IPS-11a (cell line): ENCODE measurements around the gene PFKFB3.

ENCODE experiments used
- H3K4me3 ChIP-seq: one replicate; pipeline ENCODE4 v1.5.1; 2013; ENCODE audit warnings: low read depth, low read length, control low read depth

Gene PFKFB3

GRCh38 chr10:6218692-6219493 lies 16.2 kb downstream of the PFKFB3 start:
- H3K4me3 ChIP-seq: no peak overlapping the region

DNA sequence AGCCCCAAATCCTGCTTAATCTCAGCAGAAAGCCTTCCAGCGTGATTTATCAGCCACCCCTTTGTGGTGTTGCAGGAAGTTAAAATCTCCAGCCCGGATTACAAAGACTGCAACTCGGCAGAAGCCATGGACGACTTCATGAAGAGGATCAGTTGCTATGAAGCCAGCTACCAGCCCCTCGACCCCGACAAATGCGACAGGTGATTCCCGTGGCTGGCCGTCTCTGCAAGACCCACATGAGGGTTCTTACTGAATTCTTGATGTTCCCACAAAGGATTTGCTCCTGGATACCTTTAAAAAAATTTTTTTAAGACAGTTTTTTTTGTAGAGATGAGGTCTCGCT lies 16.7 kb downstream of the PFKFB3 start:
- H3K4me3 ChIP-seq: no peak overlapping the region

GRCh38 chr10:6220418-6221191 lies 17.9 kb downstream of the PFKFB3 start:
- no peak overlapping the region for H3K4me3 ChIP-seq

GRCh38 chr10:6221192-6221940 lies 18.6 kb downstream of the PFKFB3 start:
- no peak overlapping the region for H3K4me3 ChIP-seq

GRCh38 chr10:6221971-6222751 lies 19.4 kb downstream of the PFKFB3 start:
- no peak overlapping the region for H3K4me3 ChIP-seq

DNA sequence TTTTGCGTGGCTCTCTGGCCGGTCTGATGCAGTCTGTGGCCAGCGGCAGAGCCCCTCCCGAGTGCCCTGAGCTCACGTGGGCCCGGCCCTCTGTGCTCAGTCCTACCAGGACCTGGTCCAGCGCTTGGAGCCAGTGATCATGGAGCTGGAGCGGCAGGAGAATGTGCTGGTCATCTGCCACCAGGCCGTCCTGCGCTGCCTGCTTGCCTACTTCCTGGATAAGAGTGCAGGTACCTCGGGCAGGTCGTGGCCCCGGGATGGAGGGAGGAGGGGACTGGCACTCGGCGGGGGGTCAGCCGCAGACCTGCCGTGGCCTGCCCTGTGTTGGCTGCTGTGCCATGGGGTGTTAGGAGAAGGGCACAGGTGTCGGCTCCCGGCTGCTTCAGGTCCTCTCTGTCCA lies 20.0 kb downstream of the PFKFB3 start:
- no peak overlapping the region for H3K4me3 ChIP-seq

GRCh38 chr10:6223981-6224380 lies 21.2 kb downstream of the PFKFB3 start:
- H3K4me3 ChIP-seq: no peak overlapping the region

DNA sequence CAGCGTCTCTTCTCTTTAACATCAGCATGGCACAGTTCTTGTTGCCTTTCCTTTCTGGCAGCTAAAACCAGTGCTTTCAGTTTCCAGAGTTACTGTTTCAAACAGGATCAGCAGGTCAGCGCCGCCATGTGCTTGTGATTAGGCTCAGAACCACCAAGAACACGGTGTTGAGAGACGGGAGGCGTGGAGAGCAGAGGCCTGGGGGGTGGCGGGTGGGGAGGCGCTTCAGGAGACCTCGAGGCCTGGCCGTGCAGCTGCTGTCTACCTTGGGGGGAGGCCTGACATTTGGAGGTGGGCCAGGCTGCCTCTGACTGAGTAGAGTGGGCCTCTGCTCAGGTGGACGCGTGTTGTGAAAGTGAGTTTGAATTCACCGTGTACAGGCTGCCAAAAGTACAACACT lies 22.0 kb downstream of the PFKFB3 start:
- no peak overlapping the region for H3K4me3 ChIP-seq

- H3K4me3 ChIP-seq: no peak overlapping the region
These were observed 22.6 kb downstream of the PFKFB3 start for GRCh38 chr10:6225263-6225814.

- no peak overlapping the region for H3K4me3 ChIP-seq
These were observed 23.5 kb downstream of the PFKFB3 start for GRCh38 chr10:6226216-6226615.

DNA sequence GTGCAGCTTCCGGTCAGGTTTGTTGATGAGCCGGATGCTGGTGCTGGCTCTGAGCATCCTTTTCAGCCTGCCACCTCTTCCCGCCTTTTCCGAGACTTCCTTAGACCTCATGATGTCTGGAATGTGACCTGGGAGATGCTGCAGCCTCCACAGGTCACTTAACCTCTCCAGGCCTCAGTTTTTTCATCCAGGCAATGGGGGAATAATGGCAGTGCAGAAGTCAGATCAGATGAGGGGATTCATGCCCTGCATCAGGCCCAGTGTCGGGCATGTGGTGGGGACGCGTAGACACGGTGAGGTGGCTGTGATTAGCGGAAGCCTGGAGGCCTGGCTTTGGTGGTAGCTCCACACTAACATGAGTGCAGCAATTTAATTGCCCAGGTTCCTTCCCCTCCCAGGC lies 24.6 kb downstream of the PFKFB3 start:
- no peak overlapping the region for H3K4me3 ChIP-seq

GRCh38 chr10:6228010-6228511 lies 25.3 kb downstream of the PFKFB3 start:
- H3K4me3 ChIP-seq: no peak overlapping the region

DNA sequence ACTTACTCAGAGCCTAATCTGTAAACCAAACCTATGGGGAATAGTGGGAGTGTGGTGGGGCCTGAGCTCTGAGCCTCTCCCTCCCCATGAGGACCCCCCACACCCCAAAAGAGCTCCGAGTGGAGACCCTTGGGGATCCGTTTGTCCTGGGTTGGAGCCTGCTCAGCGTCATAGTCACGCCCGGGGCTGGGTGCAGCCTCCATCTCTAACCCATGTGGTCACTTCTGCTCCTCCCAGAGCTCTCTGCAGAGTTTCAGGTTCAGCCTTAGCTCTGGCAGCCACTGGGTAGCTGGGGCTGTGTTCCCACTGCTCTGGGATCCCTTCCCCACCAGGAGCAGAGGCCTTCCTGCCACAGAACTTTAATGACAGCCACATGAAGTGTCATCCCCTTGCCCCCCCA lies 25.9 kb downstream of the PFKFB3 start:
- no peak overlapping the region for H3K4me3 ChIP-seq

DNA sequence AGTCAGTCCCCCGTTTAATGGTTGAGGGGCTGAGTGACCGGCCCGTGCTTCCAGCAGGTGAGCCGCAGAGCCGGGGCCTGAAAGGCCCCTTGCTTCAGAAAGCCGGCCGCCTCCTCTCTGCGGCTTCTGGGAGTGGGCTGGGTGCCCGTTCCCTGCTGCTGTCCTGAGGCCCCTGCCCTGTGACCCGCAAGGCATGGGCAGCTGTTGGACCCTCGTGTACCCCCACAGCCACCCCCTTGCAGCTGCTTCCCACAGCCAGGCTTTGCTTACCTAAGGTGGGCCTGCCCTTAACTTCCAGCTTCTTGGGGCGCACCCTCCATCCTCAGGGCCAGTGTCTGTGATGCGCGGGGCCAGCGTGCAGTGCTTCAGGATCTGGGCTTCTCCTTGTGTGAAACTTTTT lies 26.6 kb downstream of the PFKFB3 start:
- H3K4me3 ChIP-seq: no peak overlapping the region

DNA sequence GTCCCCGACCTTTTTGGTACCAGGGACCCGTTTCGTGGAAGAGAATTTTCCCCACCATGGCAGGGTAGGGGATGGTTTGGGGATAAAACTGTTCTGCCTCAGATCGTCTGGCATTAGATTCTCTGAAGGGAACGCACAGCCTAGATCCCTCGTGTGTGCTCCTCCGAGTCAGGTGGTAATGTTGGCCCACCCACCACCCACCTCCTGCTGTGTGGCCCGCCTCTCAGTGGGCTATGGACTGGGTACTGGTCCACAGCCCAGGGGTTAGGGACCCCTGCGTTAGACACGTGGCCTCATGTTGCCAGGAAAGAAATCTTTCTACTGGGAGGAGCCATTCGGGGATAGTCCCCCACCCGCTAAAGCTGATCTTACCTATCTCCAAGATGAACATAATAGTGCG lies 27.0 kb downstream of the PFKFB3 start:
- no peak overlapping the region for H3K4me3 ChIP-seq

DNA sequence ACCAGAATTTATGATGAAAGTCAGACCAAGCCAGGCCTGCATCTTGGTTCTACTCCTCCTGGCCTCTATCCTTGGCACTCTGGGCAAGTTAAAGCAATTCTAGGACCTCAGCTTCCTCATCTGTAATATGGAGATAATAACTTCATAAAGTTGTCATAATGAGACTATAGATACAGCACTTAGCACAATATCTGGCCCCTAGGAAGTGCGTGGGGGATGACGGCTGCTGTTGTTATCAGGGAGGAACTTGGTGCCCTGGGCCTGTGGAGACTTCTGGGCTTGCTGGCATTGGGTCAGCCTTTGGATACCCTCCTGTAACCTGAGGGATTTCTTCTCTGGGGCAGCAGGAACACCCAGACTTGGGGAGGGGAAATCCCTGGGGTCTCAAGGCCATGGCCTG lies 27.6 kb downstream of the PFKFB3 start:
- no peak overlapping the region for H3K4me3 ChIP-seq

DNA sequence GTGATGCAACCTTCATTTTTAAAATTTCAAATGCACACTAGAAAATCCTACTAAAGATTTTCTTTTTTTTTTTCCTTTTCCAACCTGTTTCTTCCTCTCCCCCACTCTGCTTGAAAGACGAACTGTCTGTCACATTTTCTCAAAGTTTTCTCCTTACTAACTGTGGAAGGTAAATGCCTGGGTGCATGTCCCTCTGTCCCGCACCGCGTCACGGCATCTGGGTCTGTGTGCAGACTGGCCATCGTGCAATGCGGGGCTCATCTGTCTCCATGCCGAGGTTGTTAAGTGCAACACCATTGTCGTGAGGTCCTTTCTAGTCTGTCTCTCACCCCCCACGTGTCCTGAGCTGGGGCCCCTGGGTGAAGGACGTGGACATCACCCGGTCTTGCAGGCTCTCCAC lies 28.4 kb downstream of the PFKFB3 start:
- H3K4me3 ChIP-seq: no peak overlapping the region

DNA sequence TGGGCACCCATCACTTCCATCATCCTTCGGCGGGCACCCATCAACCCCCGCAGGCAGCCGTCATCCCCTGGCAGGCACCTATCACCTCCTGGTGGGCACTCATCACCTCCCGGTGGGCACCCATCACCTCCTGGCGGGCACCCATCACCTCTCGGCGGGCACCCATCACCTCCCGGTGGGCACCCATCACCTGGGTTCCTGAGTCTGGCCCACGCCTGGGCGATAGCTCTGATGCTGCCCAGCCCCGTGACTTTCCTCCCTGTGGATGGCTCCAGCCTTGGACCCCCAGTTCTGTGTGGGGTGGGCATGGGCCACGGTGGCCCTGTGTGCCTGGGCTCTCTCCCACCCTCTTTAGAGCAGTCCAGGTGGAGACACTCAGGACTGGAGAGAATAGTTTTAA lies 29.0 kb downstream of the PFKFB3 start:
- no peak overlapping the region for H3K4me3 ChIP-seq

GRCh38 chr10:6232225-6232807 lies 29.6 kb downstream of the PFKFB3 start:
- no peak overlapping the region for H3K4me3 ChIP-seq
